ENCODE data around the gene TERB1. TPM values are rescaled to one million over a fixed set of nuclear protein-coding genes. Genes with fewer than 3 reads are reported as not detected.

TERB1 gene
- total RNA-seq, 1 donor = 0.42 TPM

DNA sequence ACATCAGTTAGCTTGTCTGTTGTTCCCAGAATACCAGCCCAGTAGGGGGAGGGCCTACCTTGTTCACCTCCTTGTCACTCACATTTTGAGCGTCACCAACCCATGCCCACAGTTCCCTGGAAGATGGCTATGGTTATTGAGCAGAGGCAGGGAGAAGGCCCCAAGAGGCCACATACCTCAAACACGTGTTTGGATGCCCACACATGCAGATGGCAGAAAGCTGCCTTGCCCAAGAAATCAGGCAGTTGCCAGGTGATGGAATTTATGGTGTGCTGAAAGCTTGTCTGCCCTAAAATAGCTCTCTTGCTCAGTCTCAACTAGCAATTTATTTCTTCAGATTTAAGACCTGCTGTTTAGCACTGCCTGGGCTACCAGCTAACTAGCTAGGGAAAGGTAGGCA is 88.3 kb downstream of the TERB1 start:
- H3K4me1 ChIP-seq (ENCODE audit: insufficient read depth, low read length) = no peaks in the 10 kb centered on the region
- H3K9me3 ChIP-seq (ENCODE audit: low read depth, low read length) = no peaks in the 10 kb centered on the region
- H3K27me3 ChIP-seq (ENCODE audit: insufficient read depth, low read length) = no peaks in the 10 kb centered on the region
- no peak overlapping the region for H3K4me3 ChIP-seq (ENCODE audit: low read length)

DNA sequence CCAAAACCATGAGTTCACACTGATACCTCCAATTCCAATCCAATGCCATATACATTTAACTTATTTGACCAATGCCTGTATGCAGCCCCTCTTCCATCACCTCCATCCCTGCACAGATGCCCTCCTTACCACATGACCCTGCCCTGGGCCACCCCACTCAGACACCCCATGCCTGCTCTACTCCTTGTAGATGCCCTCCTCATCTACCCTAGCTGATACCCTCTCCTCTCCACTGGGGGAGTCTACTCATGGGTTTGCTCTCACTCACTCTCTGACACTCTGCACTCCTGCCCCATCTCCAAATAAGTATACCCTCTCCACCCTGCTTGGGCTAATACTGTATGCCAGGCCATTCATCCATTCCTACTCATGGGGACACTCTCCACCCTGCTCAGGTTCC is 88.9 kb downstream of the TERB1 start:
- Histone ChIP-seq H3K4me3 (ENCODE audit: low read length) (no peak overlapping the region), H3K27me3 (ENCODE audit: insufficient read depth, low read length) (no peaks in the 10 kb centered on the region), H3K4me1 (ENCODE audit: insufficient read depth, low read length) (no peaks in the 10 kb centered on the region), H3K9me3 (ENCODE audit: low read depth, low read length) (no peaks in the 10 kb centered on the region)

DNA sequence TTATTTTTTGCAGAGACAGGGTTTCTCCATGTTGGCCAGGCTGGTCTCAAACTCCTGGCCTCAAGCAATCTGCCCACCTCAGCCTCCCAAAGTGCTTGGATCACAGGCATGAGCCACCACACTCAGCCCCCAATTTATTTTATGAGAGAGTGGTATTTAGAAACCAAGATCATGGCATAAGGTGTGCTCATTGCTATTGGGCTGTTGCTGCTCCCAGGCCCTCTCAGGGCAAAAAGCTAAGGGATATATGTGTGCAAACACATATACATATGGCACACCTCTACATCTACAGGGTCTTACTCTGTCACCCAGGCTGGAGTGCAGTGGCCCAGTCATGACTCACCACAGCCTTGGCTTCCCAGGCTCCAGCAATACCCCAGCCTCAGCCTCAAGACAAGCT is 89.8 kb downstream of the TERB1 start:
- no peaks in the 10 kb centered on the region for H3K4me1 ChIP-seq (ENCODE audit: insufficient read depth, low read length)
- no peaks in the 10 kb centered on the region for H3K27me3 ChIP-seq (ENCODE audit: insufficient read depth, low read length)
- H3K4me3 ChIP-seq (ENCODE audit: low read length) = no peak overlapping the region
- H3K9me3 ChIP-seq (ENCODE audit: low read depth, low read length) = no peaks in the 10 kb centered on the region

DNA sequence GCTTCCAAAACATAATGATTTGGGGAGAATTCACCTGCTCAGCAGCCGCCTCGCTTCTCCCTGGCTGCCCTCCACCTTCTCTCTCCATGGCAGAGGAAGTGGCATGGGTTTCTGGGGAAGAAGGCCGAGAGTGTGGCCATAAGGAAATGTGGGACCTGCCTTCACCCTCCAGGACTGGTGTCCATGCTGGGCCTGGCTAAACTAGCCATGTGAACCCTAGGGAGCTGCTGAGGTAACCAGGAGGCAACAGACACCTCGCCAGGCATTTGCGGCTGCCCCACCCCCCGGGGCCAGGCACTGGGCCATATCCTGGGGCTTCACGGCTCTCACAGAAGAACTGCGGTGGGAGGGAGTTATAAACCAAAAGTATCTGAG is 94.9 kb downstream of the TERB1 start:
- peaks cover 25% of the 10 kb centered on the region for H3K4me1 ChIP-seq (ENCODE audit: insufficient read depth, low read length)
- no peaks in the 10 kb centered on the region for H3K9me3 ChIP-seq (ENCODE audit: low read depth, low read length)
- no peaks in the 10 kb centered on the region for H3K27me3 ChIP-seq (ENCODE audit: insufficient read depth, low read length)
- no peak overlapping the region for H3K4me3 ChIP-seq (ENCODE audit: low read length)

DNA sequence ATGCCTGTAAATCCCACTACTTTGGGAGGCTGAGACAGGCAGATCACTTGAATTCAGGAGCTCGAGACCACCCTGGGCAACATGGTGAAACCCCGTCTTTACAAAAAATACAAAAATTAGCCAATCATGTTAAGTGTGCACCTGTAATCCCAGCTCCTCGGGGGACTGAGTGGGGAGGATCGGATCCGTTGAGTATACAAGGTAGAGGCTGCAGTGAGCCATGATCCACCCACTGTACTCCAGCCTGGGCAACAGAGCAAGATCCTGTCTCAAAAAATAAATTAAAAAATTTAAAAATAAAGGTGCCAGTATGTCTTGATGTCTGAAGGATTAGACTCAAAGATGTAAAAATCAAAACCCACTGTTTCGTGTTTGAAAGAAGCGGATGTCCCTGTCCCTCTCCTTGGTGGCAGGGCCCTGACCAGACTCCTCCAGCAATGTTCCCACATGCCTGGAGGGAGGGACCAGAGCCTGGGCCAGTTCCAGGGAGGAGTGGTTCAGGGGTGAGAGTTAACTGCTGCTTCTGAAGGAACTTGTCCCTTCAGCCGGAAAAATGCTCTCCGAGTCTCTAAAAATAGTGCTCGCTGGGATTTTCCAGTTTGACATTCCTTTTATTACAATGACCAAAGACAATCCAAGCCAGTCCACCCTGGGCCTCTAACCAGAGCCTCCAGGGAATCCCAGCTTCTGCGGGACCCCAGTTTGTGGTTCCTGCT is 95.4 kb downstream of the TERB1 start:
- Histone ChIP-seq H3K4me1 (ENCODE audit: insufficient read depth, low read length) (peaks cover 31% of the 10 kb centered on the region), H3K4me3 (ENCODE audit: low read length) (no peak overlapping the region), H3K9me3 (ENCODE audit: low read depth, low read length) (no peaks in the 10 kb centered on the region), H3K27me3 (ENCODE audit: insufficient read depth, low read length) (no peaks in the 10 kb centered on the region)

Other genes with a start within 250 kb of the TERB1 start
- gene CKLF, start 249.0 kb downstream of the TERB1 start, total RNA-seq = 28.4 TPM
- gene CMTM1, start 235.1 kb downstream of the TERB1 start, total RNA-seq = 0.21 TPM
- 0.52 TPM for gene CMTM2, start 222.1 kb downstream of the TERB1 start, total RNA-seq
- 47.1 TPM for gene CMTM3, start 196.9 kb downstream of the TERB1 start, total RNA-seq
- 2.0 TPM for gene CMTM4, start 104.8 kb downstream of the TERB1 start, total RNA-seq
- 124 TPM for gene DYNC1LI2, start 50.0 kb downstream of the TERB1 start, total RNA-seq
- gene NAE1, start 29.4 kb upstream of the TERB1 start, total RNA-seq = 76.7 TPM
- gene CA7, start 42.8 kb upstream of the TERB1 start, total RNA-seq = not detected
- gene PDP2, start 78.9 kb upstream of the TERB1 start, total RNA-seq = 4.0 TPM
- not detected for gene CDH16, start 117.3 kb upstream of the TERB1 start, total RNA-seq
- 1.3 TPM for gene RRAD, start 124.0 kb upstream of the TERB1 start, total RNA-seq
- gene CIAO2B, start 132.8 kb upstream of the TERB1 start, total RNA-seq = 21.2 TPM
- 23.8 TPM for gene CES2, start 133.9 kb upstream of the TERB1 start, total RNA-seq
- gene CES3, start 159.7 kb upstream of the TERB1 start, total RNA-seq = 0.63 TPM
- 5.6 TPM for gene CES4A, start 187.0 kb upstream of the TERB1 start, total RNA-seq
- 80.5 TPM for gene CBFB, start 227.6 kb upstream of the TERB1 start, total RNA-seq